ENCODE data around the gene MZT2B.
"Not testable (repeated sequence)": the region's sequence is repeated elsewhere in the genome, so short reads cannot be mapped to it uniquely, and the experiment has no call there.

GRCh38 chr2:130222523-130222922 lies 40.5 kb downstream of the MZT2B start:
- not testable (repeated sequence) for TF ChIP-seq CTCF (IDR thresholded peaks at IDR 0.05; ENCODE audit: low read depth, low read length, poor library complexity, severe bottlenecking); EZH2phosphoT487 (IDR thresholded peaks at IDR 0.05; ENCODE audit: borderline replicate concordance, low read length)
